22Rv1 (cell line): Measurements from ENCODE around the gene AKT1S1.

Experiments used
- ZFX ChIP-seq: fragments of 450-650 bp; IDR thresholded peaks from 2 replicates; pipeline ENCODE4 v1.6.1; 2017; ENCODE audit warnings: antibody characterized with exemption, borderline replicate concordance
- TF ChIP-seq, protein P1 (sequence below): fragments of 450-650 bp; IDR thresholded peaks from 2 replicates; pipeline ENCODE4 v1.5.1; 2017; ENCODE audit warnings: mild to moderate bottlenecking

DNA sequence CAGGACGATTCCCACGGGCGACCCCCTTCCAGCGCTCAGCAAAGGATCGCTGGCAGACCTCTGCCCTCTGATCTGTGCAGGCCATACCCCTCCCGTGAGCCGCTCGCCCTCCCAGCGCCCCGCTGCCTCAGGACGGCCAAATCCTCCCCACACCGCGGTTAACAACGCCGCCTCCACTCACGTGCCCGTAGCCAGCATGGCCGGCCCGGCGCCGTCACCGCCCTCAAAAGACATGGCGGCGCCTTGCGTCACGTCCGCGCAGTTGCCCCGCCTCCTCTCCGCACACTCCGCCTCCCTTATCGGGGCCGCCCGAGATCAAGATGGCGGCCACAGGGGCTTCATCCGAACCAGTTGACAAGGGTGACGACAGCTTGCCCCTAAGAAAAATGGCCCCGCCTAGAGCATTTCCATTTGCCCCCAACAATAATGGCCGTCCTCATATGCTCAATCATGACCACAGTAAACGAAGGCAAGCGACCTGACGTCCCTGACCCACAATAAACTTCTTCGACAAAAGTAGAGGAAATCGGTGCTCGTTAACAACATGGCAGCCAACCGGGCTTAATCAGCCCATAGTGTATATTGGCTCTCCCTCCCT is 634 bp downstream of the AKT1S1 start:
- TF ChIP-seq, protein P1, sequence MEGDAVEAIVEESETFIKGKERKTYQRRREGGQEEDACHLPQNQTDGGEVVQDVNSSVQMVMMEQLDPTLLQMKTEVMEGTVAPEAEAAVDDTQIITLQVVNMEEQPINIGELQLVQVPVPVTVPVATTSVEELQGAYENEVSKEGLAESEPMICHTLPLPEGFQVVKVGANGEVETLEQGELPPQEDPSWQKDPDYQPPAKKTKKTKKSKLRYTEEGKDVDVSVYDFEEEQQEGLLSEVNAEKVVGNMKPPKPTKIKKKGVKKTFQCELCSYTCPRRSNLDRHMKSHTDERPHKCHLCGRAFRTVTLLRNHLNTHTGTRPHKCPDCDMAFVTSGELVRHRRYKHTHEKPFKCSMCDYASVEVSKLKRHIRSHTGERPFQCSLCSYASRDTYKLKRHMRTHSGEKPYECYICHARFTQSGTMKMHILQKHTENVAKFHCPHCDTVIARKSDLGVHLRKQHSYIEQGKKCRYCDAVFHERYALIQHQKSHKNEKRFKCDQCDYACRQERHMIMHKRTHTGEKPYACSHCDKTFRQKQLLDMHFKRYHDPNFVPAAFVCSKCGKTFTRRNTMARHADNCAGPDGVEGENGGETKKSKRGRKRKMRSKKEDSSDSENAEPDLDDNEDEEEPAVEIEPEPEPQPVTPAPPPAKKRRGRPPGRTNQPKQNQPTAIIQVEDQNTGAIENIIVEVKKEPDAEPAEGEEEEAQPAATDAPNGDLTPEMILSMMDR: no peak
- TF ChIP-seq ZFX: no peak
